GM18951 (cell line): ENCODE data around the gene NAIF1.
"Not testable (repeated sequence)": the region's sequence is repeated elsewhere in the genome, so short reads cannot be mapped to it uniquely, and the experiment has no call there.

Source experiments
- POLR2A ChIP-seq: IDR thresholded peaks from 4 replicates; pipeline ENCODE4 v1.6.1; 2011; ENCODE audit warnings: mild to moderate bottlenecking; ENCODE audit not compliant: insufficient read length, insufficient read depth; ENCODE audit errors: extremely low read depth
- in situ Hi-C: fragments of 300-500 bp; cut with MboI; formaldehyde crosslinking; loops from one replicate; pipeline ENCODE4 v1.12.0; 2022; ENCODE audit warnings: low sequenced_read_pairs, mixed read lengths, inconsistent platforms; ENCODE audit not compliant: unreplicated experiment

Gene NAIF1

GRCh38 chr9:128066713-128067644 lies at the start of gene NAIF1:
Gene NAIF1 (minus strand): TSS chr9:128067320. CDS start chr9:128067101, 219 bp downstream.
- TF ChIP-seq POLR2A = peak; percentile 52
- in situ Hi-C loops = no loop called here

- TF ChIP-seq POLR2A = no peak
- in situ Hi-C loops = no loop called here
These were observed 49.3 kb upstream of the NAIF1 start for GRCh38 chr9:128116104-128117083.

- no peak for TF ChIP-seq POLR2A
- in situ Hi-C loops = no loop called here
These were observed 48.3 kb upstream of the NAIF1 start for GRCh38 chr9:128115187-128116103.

GRCh38 chr9:128114326-128115186 lies 47.4 kb upstream of the NAIF1 start:
- no peak for TF ChIP-seq POLR2A

GRCh38 chr9:128113526-128114325 lies 46.6 kb upstream of the NAIF1 start:
- in situ Hi-C loops = no loop called here

More at GRCh38 chr9:128114326-128115186, 47.4 kb upstream of the NAIF1 start:
- in situ Hi-C loops = no loop called here

GRCh38 chr9:128111726-128112125 lies 44.6 kb upstream of the NAIF1 start:
- in situ Hi-C loops = not testable (repeated sequence)

More at GRCh38 chr9:128113526-128114325, 46.6 kb upstream of the NAIF1 start:
- no peak for TF ChIP-seq POLR2A

GRCh38 chr9:128109050-128109709 lies 42.1 kb upstream of the NAIF1 start:
- no peak for TF ChIP-seq POLR2A

GRCh38 chr9:128108269-128109049 lies 41.3 kb upstream of the NAIF1 start:
- in situ Hi-C loops = no loop called here
- TF ChIP-seq POLR2A = no peak

More at GRCh38 chr9:128109050-128109709, 42.1 kb upstream of the NAIF1 start:
- in situ Hi-C loops = no loop called here

- in situ Hi-C loops = no loop called here
- no peak for TF ChIP-seq POLR2A
These were observed 40.5 kb upstream of the NAIF1 start for GRCh38 chr9:128107468-128108268.

- in situ Hi-C loops = no loop called here
- TF ChIP-seq POLR2A = no peak
These were observed 39.9 kb upstream of the NAIF1 start for GRCh38 chr9:128106940-128107467.
